GM18907 (cell line): Measurements from ENCODE around the gene HHIP.

Experiments used
- ATAC-seq: cut with Tn5 transposase; IDR thresholded peaks from one replicate; pipeline ENCODE4 v1.9.1; 2021; ENCODE audit warnings: mild to moderate bottlenecking, moderate library complexity; ENCODE audit not compliant: unreplicated experiment

Gene HHIP

GRCh38 chr4:144645631-144646522 lies at the start of gene HHIP:
TSS of gene HHIP (plus strand) at chr4:144646156. CDS start at chr4:144646676, 520 bp downstream.
- peak; percentile 47 for ATAC-seq

- ATAC-seq = no peak
These were observed 48.8 kb upstream of the HHIP start for GRCh38 chr4:144597171-144597570.

GRCh38 chr4:144599621-144600020 lies 46.3 kb upstream of the HHIP start:
- ATAC-seq = no peak

GRCh38 chr4:144611850-144612249 lies 34.1 kb upstream of the HHIP start:
- peak; percentile 50 for ATAC-seq

GRCh38 chr4:144614850-144615585 lies 30.9 kb upstream of the HHIP start:
- ATAC-seq = no peak

- no peak for ATAC-seq
These were observed 24.3 kb upstream of the HHIP start for GRCh38 chr4:144621681-144622080.

GRCh38 chr4:144627663-144628076 lies 18.3 kb upstream of the HHIP start:
- ATAC-seq = no peak

GRCh38 chr4:144633215-144633614 lies 12.7 kb upstream of the HHIP start:
- no peak for ATAC-seq

- peak; percentile 99 for ATAC-seq
These were observed 10.8 kb upstream of the HHIP start for GRCh38 chr4:144634978-144635747.

GRCh38 chr4:144644368-144645101 lies 1.4 kb upstream of the HHIP start:
- no peak for ATAC-seq

GRCh38 chr4:144645102-144645630 lies 790 bp upstream of the HHIP start:
- no peak for ATAC-seq

- ATAC-seq = peak; percentile 41
These were observed 653 bp downstream of the HHIP start for GRCh38 chr4:144646523-144647094.

- peak; percentile 28 for ATAC-seq
These were observed 1.2 kb downstream of the HHIP start for GRCh38 chr4:144647095-144647561.

- no peak for ATAC-seq
These were observed 1.6 kb downstream of the HHIP start for GRCh38 chr4:144647590-144647989.

- ATAC-seq = no peak
These were observed 2.1 kb downstream of the HHIP start for GRCh38 chr4:144648042-144648441.

- no peak for ATAC-seq
These were observed 3.7 kb downstream of the HHIP start for GRCh38 chr4:144649646-144650045.

GRCh38 chr4:144650311-144651005 lies 4.5 kb downstream of the HHIP start:
- ATAC-seq = no peak

GRCh38 chr4:144653781-144654545 lies 8.0 kb downstream of the HHIP start:
- no peak for ATAC-seq
